Measurements from ENCODE around the gene RASSF4.

GRCh38 chr10:44992732-44993225, 33.2 kb downstream of the RASSF4 start:
- TF ChIP-seq, protein P1, sequence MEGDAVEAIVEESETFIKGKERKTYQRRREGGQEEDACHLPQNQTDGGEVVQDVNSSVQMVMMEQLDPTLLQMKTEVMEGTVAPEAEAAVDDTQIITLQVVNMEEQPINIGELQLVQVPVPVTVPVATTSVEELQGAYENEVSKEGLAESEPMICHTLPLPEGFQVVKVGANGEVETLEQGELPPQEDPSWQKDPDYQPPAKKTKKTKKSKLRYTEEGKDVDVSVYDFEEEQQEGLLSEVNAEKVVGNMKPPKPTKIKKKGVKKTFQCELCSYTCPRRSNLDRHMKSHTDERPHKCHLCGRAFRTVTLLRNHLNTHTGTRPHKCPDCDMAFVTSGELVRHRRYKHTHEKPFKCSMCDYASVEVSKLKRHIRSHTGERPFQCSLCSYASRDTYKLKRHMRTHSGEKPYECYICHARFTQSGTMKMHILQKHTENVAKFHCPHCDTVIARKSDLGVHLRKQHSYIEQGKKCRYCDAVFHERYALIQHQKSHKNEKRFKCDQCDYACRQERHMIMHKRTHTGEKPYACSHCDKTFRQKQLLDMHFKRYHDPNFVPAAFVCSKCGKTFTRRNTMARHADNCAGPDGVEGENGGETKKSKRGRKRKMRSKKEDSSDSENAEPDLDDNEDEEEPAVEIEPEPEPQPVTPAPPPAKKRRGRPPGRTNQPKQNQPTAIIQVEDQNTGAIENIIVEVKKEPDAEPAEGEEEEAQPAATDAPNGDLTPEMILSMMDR (IDR thresholded peaks at IDR 0.05), result no peak
- TF ChIP-seq POLR2A (IDR thresholded peaks at IDR 0.05), result no peak

Measured in heart left ventricle (tissue), 13 donors.